ENCODE measurements around the gene NPL. TPM values are rescaled to one million over a fixed set of nuclear protein-coding genes. Genes with fewer than 3 reads are reported as not detected.

Gene NPL
- total RNA-seq, 1 donor from 2014 or later = 2.4 TPM

DNA sequence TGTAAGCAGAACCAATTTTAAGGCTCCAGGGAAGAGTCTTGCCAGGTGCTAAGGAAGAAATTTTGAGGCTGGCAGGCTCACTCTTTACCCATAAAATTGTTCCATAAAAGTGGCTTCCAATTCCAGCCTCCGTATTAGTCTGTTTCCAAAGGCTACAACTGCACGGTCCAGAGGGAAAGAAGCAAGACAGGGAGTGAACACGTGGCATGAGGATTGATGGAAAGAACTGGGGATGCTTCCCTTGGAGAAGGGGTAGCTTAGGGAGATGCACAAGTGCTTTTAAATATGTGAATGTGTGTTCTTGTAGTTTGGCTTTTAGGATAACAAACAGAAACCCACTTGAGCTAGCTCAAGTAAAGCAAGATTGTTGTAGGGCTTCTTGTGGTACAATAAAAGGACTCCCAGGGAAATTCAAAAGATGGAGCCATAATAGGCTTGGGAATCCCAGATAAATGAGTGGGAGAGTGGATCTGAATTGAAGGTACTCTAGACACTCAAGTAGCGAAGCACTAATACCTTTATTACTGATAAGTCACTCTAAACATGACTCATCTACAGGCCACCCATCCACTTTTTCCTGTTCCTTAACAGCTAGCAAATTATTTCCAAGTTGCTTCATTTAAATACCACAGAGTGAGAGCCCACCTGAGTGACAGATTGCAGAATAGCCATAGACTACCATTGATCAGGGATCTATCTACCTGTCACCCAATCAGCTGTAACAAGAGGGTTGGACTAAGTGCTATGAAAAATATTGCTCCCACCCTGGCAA lies 34.8 kb upstream of the NPL start:
- no peak overlapping the region for H3K4me3 ChIP-seq (ENCODE audit: low read depth, low read length)
- no peaks in the 10 kb centered on the region for H3K36me3 ChIP-seq (ENCODE audit: control insufficient read depth, insufficient read depth, low read length)
- TF ChIP-seq, protein P1, sequence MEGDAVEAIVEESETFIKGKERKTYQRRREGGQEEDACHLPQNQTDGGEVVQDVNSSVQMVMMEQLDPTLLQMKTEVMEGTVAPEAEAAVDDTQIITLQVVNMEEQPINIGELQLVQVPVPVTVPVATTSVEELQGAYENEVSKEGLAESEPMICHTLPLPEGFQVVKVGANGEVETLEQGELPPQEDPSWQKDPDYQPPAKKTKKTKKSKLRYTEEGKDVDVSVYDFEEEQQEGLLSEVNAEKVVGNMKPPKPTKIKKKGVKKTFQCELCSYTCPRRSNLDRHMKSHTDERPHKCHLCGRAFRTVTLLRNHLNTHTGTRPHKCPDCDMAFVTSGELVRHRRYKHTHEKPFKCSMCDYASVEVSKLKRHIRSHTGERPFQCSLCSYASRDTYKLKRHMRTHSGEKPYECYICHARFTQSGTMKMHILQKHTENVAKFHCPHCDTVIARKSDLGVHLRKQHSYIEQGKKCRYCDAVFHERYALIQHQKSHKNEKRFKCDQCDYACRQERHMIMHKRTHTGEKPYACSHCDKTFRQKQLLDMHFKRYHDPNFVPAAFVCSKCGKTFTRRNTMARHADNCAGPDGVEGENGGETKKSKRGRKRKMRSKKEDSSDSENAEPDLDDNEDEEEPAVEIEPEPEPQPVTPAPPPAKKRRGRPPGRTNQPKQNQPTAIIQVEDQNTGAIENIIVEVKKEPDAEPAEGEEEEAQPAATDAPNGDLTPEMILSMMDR (IDR thresholded peaks at IDR 0.05; ENCODE audit: insufficient read depth, low read length, severe bottlenecking) = no peak
- peaks cover 2% of the 10 kb centered on the region for H3K27me3 ChIP-seq (ENCODE audit: control insufficient read depth, insufficient read depth, low read length)
- FAIRE-seq (no peak), DNase-seq (ENCODE audit: low read depth) (peak; percentile 50)

DNA sequence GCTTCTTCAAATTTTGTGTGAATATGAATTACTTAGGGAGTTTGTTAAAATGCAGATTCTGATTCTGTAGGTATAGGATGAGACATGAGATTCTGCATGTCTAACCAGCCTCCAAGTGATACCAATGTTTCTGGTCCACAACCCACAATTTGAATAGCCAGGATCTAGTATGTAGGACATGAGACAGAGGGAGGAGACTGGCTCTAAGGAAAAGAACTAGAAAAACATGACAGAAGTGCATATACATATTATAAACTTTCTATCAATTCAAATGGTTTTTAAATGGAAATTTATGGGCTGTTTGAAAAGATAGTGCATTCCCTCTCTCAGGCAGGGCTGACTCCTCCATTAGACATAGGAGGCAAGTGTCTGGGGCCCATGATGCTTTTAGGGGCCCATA lies 33.9 kb upstream of the NPL start:
- TF ChIP-seq, protein P1 (IDR thresholded peaks at IDR 0.05; ENCODE audit: insufficient read depth, low read length, severe bottlenecking) = no peak
- Histone ChIP-seq H3K27me3 (ENCODE audit: control insufficient read depth, insufficient read depth, low read length) (peaks cover 2% of the 10 kb centered on the region), H3K4me3 (ENCODE audit: low read depth, low read length) (no peak overlapping the region), H3K36me3 (ENCODE audit: control insufficient read depth, insufficient read depth, low read length) (no peaks in the 10 kb centered on the region)
- DNase-seq (ENCODE audit: low read depth) (no peak), FAIRE-seq (no peak)

- TF ChIP-seq, protein P1 (IDR thresholded peaks at IDR 0.05; ENCODE audit: insufficient read depth, low read length, severe bottlenecking) = no peak
- no peak for FAIRE-seq
- H3K27me3 ChIP-seq (ENCODE audit: control insufficient read depth, insufficient read depth, low read length) = peaks cover 2% of the 10 kb centered on the region
These were observed 33.1 kb upstream of the NPL start for GRCh38 chr1:182756423-182756822.

GRCh38 chr1:182761396-182762395 lies 27.9 kb upstream of the NPL start:
- Histone ChIP-seq H3K36me3 (ENCODE audit: control insufficient read depth, insufficient read depth, low read length) (no peaks in the 10 kb centered on the region), H3K27me3 (ENCODE audit: control insufficient read depth, insufficient read depth, low read length) (no peaks in the 10 kb centered on the region), H3K4me3 (ENCODE audit: low read depth, low read length) (no peak overlapping the region)
- TF ChIP-seq, protein P1 (IDR thresholded peaks at IDR 0.05; ENCODE audit: insufficient read depth, low read length, severe bottlenecking) = no peak
- no peak for FAIRE-seq
- DNase-seq (ENCODE audit: low read depth) = peak; percentile 69

More at GRCh38 chr1:182756423-182756822, 33.1 kb upstream of the NPL start:
- no peak overlapping the region for H3K4me3 ChIP-seq (ENCODE audit: low read depth, low read length)
- no peaks in the 10 kb centered on the region for H3K36me3 ChIP-seq (ENCODE audit: control insufficient read depth, insufficient read depth, low read length)
- DNase-seq (ENCODE audit: low read depth) = no peak

- FAIRE-seq (no peak), DNase-seq (ENCODE audit: low read depth) (no peak)
- Histone ChIP-seq H3K36me3 (ENCODE audit: control insufficient read depth, insufficient read depth, low read length) (no peaks in the 10 kb centered on the region), H3K4me3 (ENCODE audit: low read depth, low read length) (no peak overlapping the region), H3K27me3 (ENCODE audit: control insufficient read depth, insufficient read depth, low read length) (no peaks in the 10 kb centered on the region)
- TF ChIP-seq, protein P1 (IDR thresholded peaks at IDR 0.05; ENCODE audit: insufficient read depth, low read length, severe bottlenecking) = no peak
These were observed 27.0 kb upstream of the NPL start for GRCh38 chr1:182762536-182762935.
